Osteocyte (in vitro differentiated cells): ENCODE results near the gene ABCG2. TPM values are rescaled to one million over a fixed set of nuclear protein-coding genes. Genes with fewer than 3 reads are reported as not detected.
"Not testable (repeated sequence)": the region's sequence is repeated elsewhere in the genome, so short reads cannot be mapped to it uniquely, and the experiment has no call there.

Experiments used
- DNase-seq: peaks from one replicate; pipeline ENCODE4 v3.0.0; 2021; ENCODE audit warnings: mixed read lengths; ENCODE audit not compliant: unreplicated experiment; ENCODE audit errors: extremely low spot score
- H3K27ac Mint-ChIP-seq: one replicate; pipeline ENCODE4 v1.8.0; 2021; ENCODE audit warnings: mild to moderate bottlenecking, mixed read lengths; ENCODE audit not compliant: unreplicated experiment
- H3K27me3 Mint-ChIP-seq: one replicate; pipeline ENCODE4 v1.8.0; 2021; ENCODE audit warnings: mixed read lengths; ENCODE audit not compliant: unreplicated experiment
- H3K36me3 Mint-ChIP-seq: one replicate; pipeline ENCODE4 v1.8.0; 2021; ENCODE audit warnings: mixed read lengths; ENCODE audit not compliant: unreplicated experiment
- H3K4me1 Mint-ChIP-seq: one replicate; pipeline ENCODE4 v1.8.0; 2021; ENCODE audit warnings: mixed read lengths; ENCODE audit not compliant: unreplicated experiment
- H3K4me3 Mint-ChIP-seq: one replicate; pipeline ENCODE4 v1.8.0; 2021; ENCODE audit warnings: mild to moderate bottlenecking, moderate library complexity, mixed read lengths; ENCODE audit not compliant: unreplicated experiment
- H3K9me3 Mint-ChIP-seq: one replicate; pipeline ENCODE4 v1.8.0; 2021; ENCODE audit warnings: mixed read lengths; ENCODE audit not compliant: unreplicated experiment
- CTCF ChIP-seq: fragments of 200-600 bp; sonication (generic); IDR thresholded peaks from 2 replicates; pipeline ENCODE4 v1.5.0; 2021; ENCODE audit warnings: antibody characterized with exemption, mild to moderate bottlenecking, moderate library complexity
- total RNA-seq: library from RNA; stranded (reverse); gene quantifications from 2 replicates; pipeline ENCODE4 v1.2.1, GENCODE V29; 2021

The ABCG2 gene
- total RNA-seq, 1 donor from 2014 or later = 0.24 TPM

- Mint-ChIP-seq H3K27me3 (no peaks in the 10 kb centered on the region), H3K4me1 (peaks cover 1% of the 10 kb centered on the region), H3K4me3 (no peak overlapping the region), H3K27ac (no peak overlapping the region), H3K9me3 (no peaks in the 10 kb centered on the region), H3K36me3 (no peaks in the 10 kb centered on the region)
- no peak for DNase-seq
- no peak for TF ChIP-seq CTCF
These were observed 45.6 kb downstream of the ABCG2 start for GRCh38 chr4:88112856-88113255.

GRCh38 chr4:88110826-88111225, 47.6 kb downstream of the ABCG2 start:
- H3K36me3 Mint-ChIP-seq = no peaks in the 10 kb centered on the region
- no peaks in the 10 kb centered on the region for H3K9me3 Mint-ChIP-seq
- no peak for TF ChIP-seq CTCF
- peaks cover 9% of the 10 kb centered on the region for H3K4me1 Mint-ChIP-seq
- no peak overlapping the region for H3K4me3 Mint-ChIP-seq
- no peak overlapping the region for H3K27ac Mint-ChIP-seq
- DNase-seq = no peak
- H3K27me3 Mint-ChIP-seq = no peaks in the 10 kb centered on the region

GRCh38 chr4:88109123-88109881, 49.1 kb downstream of the ABCG2 start:
- no peak overlapping the region for H3K27ac Mint-ChIP-seq
- TF ChIP-seq CTCF = no peak
- DNase-seq = no peak

GRCh38 chr4:88108747-88109122, 49.7 kb downstream of the ABCG2 start:
- H3K36me3 Mint-ChIP-seq = no peaks in the 10 kb centered on the region
- DNase-seq = no peak
- peaks cover 20% of the 10 kb centered on the region for H3K4me1 Mint-ChIP-seq
- H3K27me3 Mint-ChIP-seq = no peaks in the 10 kb centered on the region
- H3K27ac Mint-ChIP-seq = no peak overlapping the region
- H3K4me3 Mint-ChIP-seq = no peak overlapping the region
- no peak for TF ChIP-seq CTCF
- peaks cover 4% of the 10 kb centered on the region for H3K9me3 Mint-ChIP-seq

More at GRCh38 chr4:88109123-88109881, 49.1 kb downstream of the ABCG2 start:
- H3K27me3 Mint-ChIP-seq = no peaks in the 10 kb centered on the region
- peaks cover 20% of the 10 kb centered on the region for H3K4me1 Mint-ChIP-seq
- H3K36me3 Mint-ChIP-seq = no peaks in the 10 kb centered on the region
- peaks cover 4% of the 10 kb centered on the region for H3K9me3 Mint-ChIP-seq
- no peak overlapping the region for H3K4me3 Mint-ChIP-seq

GRCh38 chr4:88108108-88108465, 50.4 kb downstream of the ABCG2 start:
- not testable (repeated sequence) for H3K36me3 Mint-ChIP-seq, H3K27me3 Mint-ChIP-seq, H3K9me3 Mint-ChIP-seq, DNase-seq, H3K4me3 Mint-ChIP-seq, H3K27ac Mint-ChIP-seq
- H3K4me1 Mint-ChIP-seq = peaks cover 20% of the 10 kb centered on the region
